GM20000 (cell line): Measurements from ENCODE around the gene HOMER2.

ENCODE experiments used
- DNase-seq: peaks from one replicate; pipeline ENCODE4 v3.0.0; 2012; ENCODE audit warnings: low spot score
- TF ChIP-seq, protein P1 (sequence below): IDR thresholded peaks from 2 replicates; pipeline ENCODE4 v1.5.1; 2012; ENCODE audit warnings: mild to moderate bottlenecking, control low read depth; ENCODE audit errors: extremely low read depth, missing control alignments

The HOMER2 gene

DNA sequence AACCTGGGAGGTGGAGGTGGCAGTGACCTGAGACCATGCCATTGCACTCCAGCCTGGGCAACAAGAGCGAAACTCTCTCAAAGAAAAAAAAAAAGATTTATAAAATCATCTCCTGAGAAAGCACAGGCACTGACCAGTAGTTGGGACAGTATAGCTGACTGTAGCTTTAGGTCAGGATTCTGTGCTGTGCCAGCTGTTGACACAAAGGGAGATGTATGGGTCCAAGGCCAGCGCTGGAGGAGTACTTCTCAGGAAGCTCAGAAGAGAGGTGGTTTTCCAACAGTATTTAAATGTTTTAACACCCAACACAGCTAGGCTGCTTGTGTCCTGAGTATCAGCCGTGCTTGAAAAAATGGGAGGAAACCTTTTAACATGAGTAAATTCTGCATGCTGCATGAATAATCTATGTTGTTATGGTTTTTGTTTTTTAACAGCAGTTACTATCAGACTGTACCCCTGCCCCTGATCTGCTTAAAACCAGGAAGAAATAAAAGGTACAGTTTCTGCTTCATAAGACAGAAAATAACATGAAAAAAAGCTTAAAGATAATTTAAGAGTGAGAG is 40.0 kb upstream of the HOMER2 start:
- DNase-seq, result no peak
- TF ChIP-seq, protein P1, sequence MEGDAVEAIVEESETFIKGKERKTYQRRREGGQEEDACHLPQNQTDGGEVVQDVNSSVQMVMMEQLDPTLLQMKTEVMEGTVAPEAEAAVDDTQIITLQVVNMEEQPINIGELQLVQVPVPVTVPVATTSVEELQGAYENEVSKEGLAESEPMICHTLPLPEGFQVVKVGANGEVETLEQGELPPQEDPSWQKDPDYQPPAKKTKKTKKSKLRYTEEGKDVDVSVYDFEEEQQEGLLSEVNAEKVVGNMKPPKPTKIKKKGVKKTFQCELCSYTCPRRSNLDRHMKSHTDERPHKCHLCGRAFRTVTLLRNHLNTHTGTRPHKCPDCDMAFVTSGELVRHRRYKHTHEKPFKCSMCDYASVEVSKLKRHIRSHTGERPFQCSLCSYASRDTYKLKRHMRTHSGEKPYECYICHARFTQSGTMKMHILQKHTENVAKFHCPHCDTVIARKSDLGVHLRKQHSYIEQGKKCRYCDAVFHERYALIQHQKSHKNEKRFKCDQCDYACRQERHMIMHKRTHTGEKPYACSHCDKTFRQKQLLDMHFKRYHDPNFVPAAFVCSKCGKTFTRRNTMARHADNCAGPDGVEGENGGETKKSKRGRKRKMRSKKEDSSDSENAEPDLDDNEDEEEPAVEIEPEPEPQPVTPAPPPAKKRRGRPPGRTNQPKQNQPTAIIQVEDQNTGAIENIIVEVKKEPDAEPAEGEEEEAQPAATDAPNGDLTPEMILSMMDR, result no peak

DNA sequence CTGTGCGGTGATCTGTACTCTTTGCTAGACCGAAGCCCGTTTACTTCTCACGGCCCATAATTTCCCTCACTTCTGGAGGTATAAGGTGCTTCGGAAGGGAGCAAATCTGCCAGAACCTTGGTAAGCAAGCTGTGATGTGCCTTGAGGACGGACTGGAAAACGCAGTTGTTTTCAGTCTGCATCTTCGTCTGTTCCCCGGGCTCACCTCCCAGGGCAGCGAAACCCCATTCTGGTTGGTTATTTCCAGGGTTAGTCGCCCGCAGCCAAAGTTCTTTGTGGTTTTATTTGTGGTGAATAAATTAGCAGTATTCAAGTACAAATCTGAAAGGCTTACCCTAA is 33.9 kb upstream of the HOMER2 start:
- DNase-seq, result peak; percentile 55
- TF ChIP-seq, protein P1, result no peak

- peak; percentile 90 for DNase-seq
- TF ChIP-seq, protein P1, result no peak
These were observed 33.3 kb upstream of the HOMER2 start, which contains the start of gene RAMAC for GRCh38 chr15:82985688-82986441. Gene RAMAC, plus strand, starts transcription at chr15:82986210. Its CDS starts 2,809 bp downstream, at chr15:82989019.

- DNase-seq, result no peak
- TF ChIP-seq, protein P1, result no peak
These were observed 28.5 kb upstream of the HOMER2 start for GRCh38 chr15:82980981-82981380.

DNA sequence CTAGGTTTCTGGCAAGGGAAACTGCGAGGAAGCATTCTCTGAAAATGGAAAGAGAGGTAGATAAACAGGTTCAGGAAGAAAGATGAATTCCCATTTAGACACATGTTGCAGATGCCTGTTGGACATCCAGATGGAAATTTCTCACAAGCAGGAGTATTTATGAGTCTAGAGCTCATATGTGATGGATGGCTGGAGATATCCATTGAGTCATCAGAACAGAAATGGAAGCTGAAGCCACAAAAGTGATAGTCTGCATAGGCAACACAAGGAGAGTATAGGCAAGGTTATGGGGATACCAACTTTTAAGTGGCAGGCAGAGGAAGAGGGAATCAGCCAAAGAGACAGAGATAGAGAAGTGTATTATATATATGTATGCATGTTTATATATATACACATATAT is 27.2 kb upstream of the HOMER2 start:
- no peak for DNase-seq

DNA sequence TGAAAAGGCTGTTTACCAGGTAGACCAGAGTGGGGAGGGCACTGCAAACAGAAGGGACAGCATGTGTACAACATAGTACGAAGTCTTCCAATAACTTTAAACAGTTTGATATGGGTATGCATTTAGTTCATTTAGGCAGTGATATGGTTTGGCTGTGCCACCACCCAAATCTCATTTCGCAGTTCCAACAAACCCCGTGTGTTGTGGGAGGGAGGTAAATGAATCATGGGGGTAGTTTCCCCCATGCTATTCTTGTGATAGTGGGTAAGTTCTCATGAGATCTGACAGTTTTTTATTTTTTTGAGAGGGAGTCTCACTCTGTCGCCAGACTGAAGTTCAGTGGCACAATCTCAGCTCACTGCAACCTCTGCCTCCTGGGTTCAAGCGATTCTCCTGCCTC is 25.9 kb upstream of the HOMER2 start:
- no peak for DNase-seq
- TF ChIP-seq, protein P1, result no peak

More for the DNA sequence above, 27.2 kb upstream of the HOMER2 start:
- TF ChIP-seq, protein P1, result no peak

GRCh38 chr15:82977076-82977475 is 24.6 kb upstream of the HOMER2 start:
- TF ChIP-seq, protein P1, result no peak
- DNase-seq, result no peak
